Lower leg skin (tissue), 3 donors: ENCODE data around the gene EFCAB8.

Source experiments
- CTCF ChIP-seq, 3 donors: fragments of 450-650 bp; IDR thresholded peaks; one replicate each; pipeline ENCODE4 v1.5.1; 2016; ENCODE audit warnings: antibody characterized with exemption in 3 of 3, mild to moderate bottlenecking in 3 of 3, moderate library complexity in 2 of 3
- POLR2A ChIP-seq, 2 donors: fragments of 450-650 bp; IDR thresholded peaks; one replicate each; pipeline ENCODE4 v1.6.1; 2016 to 2017; ENCODE audit warnings: antibody characterized with exemption in 2 of 2, mild to moderate bottlenecking in 1 of 2, moderate library complexity in 1 of 2

GRCh38 chr20:32977281-32978008 is 118.7 kb downstream of the EFCAB8 start:
- TF ChIP-seq CTCF (IDR thresholded peaks at IDR 0.05) (no peak), POLR2A (IDR thresholded peaks at IDR 0.05) (no peak)
